ENCODE results near the gene SGSH.

Gene SGSH

DNA sequence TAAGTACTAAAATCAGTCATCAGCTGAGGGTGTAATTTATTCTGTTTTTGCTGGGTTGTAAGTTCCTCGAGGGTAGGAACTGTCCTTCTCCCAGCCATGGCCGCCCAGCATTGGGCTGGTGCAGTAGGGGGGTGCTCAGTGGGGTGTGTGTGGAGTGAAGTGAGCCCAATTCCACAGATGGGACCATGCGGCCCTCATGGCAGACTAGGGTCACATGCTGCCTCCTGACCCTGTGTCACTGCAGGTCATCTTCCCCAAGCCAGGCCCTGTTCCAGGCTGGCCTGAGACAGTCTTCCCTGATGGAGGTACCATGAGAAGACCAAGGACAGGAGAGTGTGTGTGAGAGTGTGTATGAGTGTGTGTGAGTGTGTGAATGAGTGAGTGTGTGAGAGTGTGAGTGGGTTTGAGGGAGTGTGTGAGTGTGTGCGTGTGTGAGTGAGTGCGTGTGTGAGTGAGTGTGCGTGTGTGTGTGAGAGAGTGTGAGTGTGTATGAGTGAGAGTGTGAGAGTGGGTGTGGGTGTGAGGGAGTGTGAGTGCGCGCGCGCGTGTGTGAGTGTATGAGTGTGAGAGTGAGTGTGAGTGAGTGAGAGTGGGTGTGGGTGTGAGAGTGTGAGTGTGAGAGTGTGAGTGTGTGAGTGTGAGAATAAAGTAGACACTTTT is 3.8 kb upstream of the SGSH start:
- TF ChIP-seq GATA3 (IDR thresholded peaks at IDR 0.05; ENCODE audit: low read depth, low read length) (no peak), GATA2 (IDR thresholded peaks at IDR 0.05; ENCODE audit: low read depth, low read length) (no peak)

DNA sequence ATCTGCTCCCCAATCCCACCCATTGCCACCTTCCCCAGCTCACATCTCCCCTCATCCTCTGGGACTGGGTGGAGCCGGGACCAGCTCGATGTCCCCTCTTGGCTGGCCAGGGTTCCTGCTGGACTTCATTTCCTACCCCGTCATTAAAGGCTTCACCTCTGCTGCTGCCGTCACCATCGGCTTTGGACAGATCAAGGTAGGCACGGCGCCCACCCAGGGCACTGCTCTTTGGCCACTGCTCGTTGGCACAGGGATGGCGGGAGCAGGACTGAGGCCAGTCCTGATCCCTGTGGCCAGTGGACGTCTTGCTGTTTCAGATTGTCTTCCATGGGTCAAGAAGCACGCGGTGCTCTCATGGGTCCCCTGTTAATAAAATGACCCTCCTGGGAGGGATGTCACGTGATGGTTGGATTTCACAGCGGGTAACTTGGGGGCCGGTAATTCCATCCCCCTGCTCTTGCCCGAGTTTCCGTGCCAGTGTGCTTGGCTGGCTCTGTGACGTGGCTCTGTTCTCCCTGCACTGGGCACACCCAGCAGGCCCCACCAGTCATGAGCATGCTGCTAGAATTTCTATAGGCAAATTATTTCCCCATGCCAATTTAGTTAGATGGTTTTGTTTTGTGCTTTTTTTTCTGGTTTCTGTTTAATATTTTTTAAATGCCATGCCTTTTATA is 3.1 kb upstream of the SGSH start:
- TF ChIP-seq GATA3 (IDR thresholded peaks at IDR 0.05; ENCODE audit: low read depth, low read length) (no peak), GATA2 (IDR thresholded peaks at IDR 0.05; ENCODE audit: low read depth, low read length) (no peak)

DNA sequence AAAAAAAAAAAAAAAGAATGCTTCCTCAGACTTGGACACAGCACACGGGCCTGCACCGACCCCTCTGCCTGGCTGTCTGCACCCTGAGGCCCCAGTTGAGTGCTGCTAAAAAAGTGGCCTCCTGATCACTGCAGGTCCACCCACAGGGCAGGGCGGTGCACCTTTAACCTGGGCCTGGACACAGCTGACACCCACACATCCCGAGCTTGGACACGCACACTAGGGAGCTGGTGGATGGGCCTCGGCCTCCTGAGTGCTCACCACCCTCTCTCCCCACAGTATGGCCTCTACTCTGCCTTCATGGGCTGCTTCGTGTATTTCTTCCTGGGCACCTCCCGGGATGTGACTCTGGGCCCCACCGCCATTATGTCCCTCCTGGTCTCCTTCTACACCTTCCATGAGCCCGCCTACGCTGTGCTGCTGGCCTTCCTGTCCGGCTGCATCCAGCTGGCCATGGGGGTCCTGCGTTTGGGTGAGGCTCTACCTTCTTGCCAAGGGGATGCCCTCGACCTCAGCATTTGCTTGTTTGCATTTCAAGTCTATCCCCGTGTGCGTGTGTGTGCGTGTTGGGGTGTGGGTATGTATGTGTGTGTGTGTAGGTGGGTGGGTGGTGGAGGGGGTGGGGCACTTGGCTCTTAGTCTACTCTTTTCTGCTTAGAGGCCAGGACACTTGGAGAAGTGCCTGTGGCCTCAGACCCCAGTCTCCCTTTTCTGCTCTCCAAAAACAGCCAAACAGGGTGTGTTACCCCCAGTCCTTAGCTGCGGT is 2.4 kb upstream of the SGSH start:
- TF ChIP-seq GATA2 (IDR thresholded peaks at IDR 0.05; ENCODE audit: low read depth, low read length) (no peak), GATA3 (IDR thresholded peaks at IDR 0.05; ENCODE audit: low read depth, low read length) (no peak)

DNA sequence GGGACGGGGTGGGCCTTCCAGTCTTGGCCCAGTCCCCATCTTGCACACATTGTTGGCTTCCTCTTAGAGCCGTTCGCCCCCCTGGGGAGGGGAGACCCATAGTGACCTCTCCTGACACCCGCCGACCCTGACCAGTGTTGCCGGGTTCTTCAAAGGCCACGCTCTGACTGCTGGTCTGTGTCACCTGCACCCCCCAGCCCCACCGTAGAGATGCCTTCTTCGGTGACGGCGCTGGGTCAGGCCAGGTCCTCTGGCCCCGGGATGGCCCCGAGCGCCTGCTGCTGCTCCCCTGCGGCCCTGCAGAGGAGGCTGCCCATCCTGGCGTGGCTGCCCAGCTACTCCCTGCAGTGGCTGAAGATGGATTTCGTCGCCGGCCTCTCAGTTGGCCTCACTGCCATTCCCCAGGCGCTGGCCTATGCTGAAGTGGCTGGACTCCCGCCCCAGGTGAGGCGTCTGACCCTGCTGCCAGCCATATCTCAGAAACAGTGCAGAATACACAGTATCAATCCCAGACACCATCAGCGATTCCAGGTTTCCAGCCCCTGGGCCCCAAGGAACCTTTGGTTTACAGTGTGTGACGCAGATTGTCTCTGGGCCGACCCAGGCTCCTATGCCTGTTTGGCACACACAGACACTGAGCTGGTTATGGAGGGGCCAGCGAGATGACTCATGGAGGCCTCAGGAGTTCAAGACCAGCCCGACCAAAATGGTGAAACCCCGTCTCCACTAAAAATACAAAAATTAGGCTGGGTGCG is 1.4 kb upstream of the SGSH start:
- TF ChIP-seq GATA2 (IDR thresholded peaks at IDR 0.05; ENCODE audit: low read depth, low read length) (no peak), GATA3 (IDR thresholded peaks at IDR 0.05; ENCODE audit: low read depth, low read length) (no peak)

DNA sequence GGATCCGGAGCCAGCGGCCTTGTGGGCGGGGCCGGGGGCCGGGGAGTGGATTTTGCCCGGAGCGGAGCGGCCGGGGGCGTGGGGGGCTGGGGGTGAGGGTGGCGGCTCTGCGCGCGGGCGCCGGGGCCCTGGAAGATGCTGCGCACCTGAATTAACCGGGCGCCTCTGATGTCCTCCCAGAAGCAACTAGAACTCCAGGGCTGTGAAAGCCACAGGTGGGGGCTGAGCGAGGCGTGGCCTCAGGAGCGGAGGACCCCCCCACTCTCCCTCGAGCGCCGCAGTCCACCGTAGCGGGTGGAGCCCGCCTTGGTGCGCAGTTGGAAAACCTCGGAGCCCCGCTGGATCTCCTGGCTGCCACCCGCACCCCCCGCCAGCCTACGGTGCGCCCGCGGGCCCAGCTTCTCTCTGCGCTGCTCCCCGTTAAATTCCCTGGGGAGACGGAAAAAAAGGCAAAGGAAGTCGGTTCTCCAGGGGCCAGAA is 643 bp upstream of the SGSH start:
- TF ChIP-seq GATA3 (IDR thresholded peaks at IDR 0.05; ENCODE audit: low read depth, low read length) (no peak), GATA2 (IDR thresholded peaks at IDR 0.05; ENCODE audit: low read depth, low read length) (no peak)

DNA sequence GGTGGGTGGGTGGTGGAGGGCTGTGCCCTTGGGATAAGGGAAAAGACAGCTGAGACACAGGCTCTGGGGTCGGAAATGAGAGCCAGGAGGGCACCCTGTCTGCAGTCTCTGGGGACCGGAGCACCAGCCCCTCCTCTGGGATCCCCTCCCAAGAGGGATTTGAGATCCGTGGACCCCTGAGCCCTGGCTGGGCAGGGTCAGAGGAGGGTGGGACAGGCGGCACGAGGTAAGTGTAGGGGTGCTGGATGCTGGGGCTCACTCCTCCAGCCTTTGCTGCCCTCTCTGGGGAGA is 425 bp downstream of the SGSH start:
- TF ChIP-seq GATA3 (IDR thresholded peaks at IDR 0.05; ENCODE audit: low read depth, low read length): no peak
- TF ChIP-seq GATA2 (IDR thresholded peaks at IDR 0.05; ENCODE audit: low read depth, low read length): no peak

DNA sequence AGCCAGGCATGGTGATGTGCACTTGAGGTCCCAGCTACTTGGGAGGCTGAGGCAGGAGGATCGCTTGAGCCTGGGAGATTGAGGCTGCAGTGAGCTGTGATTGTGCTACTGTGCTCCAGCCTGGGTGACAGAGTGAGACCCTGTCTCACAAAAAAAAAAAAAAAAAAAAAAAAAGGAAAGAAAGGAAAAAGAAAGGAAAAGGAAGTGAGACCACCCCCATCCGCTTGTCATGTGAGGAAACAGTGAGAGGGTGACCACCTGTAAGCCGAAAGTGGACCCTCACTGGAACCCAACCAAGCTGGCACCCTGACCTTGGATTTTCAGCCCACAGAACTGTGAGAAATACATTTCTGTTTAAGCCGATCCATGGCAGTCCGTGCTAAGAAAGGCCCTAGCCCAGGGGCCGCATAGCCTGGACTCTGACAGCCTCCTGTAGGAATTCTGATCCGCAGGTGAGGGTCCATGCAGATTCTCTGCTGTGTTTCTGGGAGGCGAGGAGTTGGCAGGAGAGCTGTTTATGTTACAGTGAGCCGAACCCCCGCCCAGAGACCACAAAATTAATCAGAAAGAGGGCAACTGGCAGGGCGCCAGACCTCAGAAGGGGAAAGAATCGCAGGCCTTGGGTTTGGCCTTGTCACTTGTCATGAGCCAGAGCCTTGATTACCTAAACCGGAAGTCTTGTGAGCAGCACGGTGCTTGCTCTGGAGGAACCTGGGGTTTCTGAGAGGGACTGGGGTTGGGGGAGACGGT is 945 bp downstream of the SGSH start:
- TF ChIP-seq GATA2 (IDR thresholded peaks at IDR 0.05; ENCODE audit: low read depth, low read length) (no peak), GATA3 (IDR thresholded peaks at IDR 0.05; ENCODE audit: low read depth, low read length) (no peak)

DNA sequence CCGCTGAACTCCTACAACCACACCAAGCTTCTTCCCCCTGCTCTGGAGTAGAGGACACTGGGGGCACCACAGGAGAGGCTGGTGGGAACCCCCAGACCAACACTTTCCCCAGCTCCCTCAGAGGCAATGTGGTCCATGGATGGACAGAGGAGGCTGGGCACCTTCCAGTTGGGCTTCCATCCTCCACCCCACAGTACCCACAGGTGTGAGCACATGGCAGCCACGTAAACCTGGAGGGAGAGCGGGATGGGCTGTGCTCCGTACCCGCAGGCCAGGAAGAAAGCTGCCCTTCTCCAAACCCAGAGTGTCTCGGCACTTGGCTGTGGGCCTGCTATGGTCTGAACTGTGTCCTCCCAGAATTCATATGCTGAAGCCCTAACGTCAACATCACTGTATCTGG is 1.7 kb downstream of the SGSH start:
- no peak for TF ChIP-seq GATA2 (IDR thresholded peaks at IDR 0.05; ENCODE audit: low read depth, low read length)
- TF ChIP-seq GATA3 (IDR thresholded peaks at IDR 0.05; ENCODE audit: low read depth, low read length): no peak

DNA sequence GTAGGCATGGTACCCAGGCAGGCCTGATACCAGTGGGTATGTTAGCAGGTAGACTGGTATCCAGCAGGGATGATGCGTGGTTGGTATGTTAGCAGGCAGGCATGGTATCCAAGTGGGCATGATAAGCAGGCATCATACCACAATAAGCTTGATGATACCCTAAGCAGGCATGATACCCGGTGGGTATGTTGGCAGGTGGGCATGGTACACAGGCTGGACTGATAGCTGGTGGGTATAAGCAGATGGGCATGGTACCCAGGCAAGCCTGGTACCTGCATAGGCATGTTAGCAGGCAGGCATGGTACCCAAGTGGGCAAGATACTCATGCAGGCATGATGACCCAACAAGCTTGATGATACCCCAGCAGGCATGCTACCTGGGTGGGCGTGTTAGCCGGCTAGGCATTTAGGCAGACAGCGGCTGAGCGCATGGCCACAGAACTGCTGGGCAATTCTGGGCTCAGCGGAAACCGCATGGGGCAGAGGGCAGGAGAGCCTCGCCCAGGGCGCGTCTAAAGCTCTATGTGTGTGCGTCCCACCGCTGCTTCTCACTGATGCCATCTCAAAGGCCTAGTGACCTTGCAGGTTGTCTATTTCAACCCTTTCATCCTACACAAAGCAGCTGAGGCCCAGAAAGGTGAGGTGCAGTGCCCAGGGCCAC is 2.3 kb downstream of the SGSH start:
- TF ChIP-seq GATA3 (IDR thresholded peaks at IDR 0.05; ENCODE audit: low read depth, low read length): no peak
- TF ChIP-seq GATA2 (IDR thresholded peaks at IDR 0.05; ENCODE audit: low read depth, low read length): no peak

DNA sequence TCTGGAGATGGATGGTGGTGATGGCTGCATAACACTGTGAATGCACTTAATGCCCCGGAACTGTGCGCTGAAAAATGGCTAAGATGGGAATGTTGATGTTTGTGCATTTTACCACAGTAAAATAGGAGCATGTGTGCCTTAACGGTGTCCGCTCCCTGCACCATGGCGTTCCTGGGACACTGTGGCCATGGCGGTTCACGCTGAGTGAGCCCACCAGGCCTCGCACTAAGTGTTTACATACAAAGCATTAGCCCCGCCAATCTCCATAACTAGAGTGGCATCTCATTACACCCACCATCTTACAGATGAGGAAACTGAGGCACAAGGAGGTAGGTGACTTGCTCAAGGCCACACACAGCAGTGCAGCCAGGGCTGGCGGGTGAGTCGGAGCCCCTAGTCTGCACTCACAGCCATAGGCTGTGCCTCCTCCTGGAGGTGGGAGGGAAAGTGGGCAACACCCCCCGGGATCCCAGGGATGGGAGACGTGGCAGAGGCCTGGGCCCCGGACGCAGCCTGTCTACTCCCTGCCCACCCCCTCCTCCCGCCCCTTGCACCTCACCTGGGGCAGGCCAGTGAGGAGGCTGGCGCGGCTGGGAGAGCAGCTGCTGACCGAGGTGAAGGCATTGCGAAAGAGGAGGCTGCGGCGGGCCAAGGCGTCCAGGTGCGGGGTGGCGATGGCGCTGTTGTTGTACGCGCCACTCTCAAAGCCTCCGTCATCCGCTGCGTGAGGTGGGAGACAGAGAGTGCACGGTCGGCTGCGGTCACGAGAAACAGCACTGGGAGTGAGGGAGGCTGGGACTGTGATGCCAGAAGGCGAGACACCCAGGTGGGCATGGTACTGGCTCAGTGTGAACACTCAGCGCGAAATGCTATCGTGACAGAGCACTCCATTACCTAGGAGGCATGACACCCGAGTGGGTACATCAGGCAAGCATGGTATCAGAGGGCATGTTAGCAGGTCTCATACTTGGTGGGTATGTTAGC is 3.4 kb downstream of the SGSH start:
- TF ChIP-seq GATA3 (IDR thresholded peaks at IDR 0.05; ENCODE audit: low read depth, low read length): no peak

DNA sequence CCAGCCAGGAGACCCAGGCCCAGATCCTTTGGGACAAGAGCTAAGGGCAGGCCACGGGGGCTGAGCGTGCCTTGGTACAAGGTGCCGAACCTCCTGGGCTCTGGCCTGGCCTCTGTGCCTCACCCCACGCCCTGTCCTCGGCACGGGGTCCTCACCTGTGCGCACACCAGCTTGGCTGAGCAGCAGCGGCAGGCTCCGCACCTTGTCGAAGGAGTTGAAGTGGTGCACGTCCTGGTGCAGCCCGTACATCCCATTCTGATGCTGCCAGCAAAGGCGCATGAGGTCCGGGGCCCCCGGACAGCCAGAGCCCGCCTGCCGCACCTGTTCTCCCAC is 5.3 kb downstream of the SGSH start:
- TF ChIP-seq GATA3 (IDR thresholded peaks at IDR 0.05; ENCODE audit: low read depth, low read length): no peak
- TF ChIP-seq GATA2 (IDR thresholded peaks at IDR 0.05; ENCODE audit: low read depth, low read length): no peak

Measured in SH-SY5Y (cell line).